ENCODE measurements around the gene ASH1L.

DNA sequence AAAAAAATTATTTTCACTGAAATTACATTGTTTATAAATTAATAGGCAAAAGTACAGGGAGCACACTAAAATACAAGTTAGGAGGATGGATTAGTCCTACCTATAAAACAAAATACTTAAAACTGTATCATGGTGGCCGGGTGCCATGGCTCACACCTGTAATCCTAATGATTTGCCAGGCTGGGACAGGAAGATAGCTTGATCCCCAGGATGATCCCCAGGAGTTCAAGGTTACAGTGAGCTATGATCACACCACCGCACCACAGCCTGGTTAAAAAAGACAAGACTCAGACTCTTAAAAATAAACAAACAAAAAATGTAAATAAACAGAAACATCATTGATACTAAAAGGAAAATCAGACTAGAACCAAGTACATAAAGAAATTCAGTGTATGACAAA, 53.5 kb downstream of the ASH1L start:
- TF ChIP-seq, protein P1, sequence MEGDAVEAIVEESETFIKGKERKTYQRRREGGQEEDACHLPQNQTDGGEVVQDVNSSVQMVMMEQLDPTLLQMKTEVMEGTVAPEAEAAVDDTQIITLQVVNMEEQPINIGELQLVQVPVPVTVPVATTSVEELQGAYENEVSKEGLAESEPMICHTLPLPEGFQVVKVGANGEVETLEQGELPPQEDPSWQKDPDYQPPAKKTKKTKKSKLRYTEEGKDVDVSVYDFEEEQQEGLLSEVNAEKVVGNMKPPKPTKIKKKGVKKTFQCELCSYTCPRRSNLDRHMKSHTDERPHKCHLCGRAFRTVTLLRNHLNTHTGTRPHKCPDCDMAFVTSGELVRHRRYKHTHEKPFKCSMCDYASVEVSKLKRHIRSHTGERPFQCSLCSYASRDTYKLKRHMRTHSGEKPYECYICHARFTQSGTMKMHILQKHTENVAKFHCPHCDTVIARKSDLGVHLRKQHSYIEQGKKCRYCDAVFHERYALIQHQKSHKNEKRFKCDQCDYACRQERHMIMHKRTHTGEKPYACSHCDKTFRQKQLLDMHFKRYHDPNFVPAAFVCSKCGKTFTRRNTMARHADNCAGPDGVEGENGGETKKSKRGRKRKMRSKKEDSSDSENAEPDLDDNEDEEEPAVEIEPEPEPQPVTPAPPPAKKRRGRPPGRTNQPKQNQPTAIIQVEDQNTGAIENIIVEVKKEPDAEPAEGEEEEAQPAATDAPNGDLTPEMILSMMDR (IDR thresholded peaks at IDR 0.05; ENCODE audit: poor library complexity): no peak
- no peak for TF ChIP-seq EZH2 (IDR thresholded peaks at IDR 0.05; ENCODE audit: borderline replicate concordance)

Measured in hepatocyte (in vitro differentiated cells).